ENCODE measurements around the gene GYPA. TPM values are rescaled to one million over a fixed set of nuclear protein-coding genes. Genes with fewer than 3 reads are reported as not detected.

The GYPA gene
- total and polyA plus RNA-seq, 10 of the 15 experiments (the other 5 are each of a cell fraction or from before 2014, with no cell fraction given), result not detected

DNA sequence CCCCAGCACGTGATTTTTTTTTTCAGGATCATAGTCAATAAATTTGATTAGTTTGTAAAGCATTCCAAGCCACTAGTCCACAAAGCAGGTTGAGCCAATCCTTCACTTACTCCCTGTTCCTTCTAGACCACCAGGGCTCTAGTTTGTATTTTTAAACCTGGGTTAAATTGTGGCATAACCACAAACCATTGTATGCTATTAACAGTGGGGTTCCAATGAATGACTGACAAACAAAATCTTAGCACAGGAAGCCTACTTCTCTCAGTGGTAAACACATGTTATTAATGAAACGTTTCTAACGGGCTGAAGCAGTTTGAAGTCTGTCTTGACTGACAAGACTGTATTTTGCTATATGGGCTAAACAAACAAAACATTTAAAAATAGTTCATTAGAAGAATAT is 48.6 kb upstream of the GYPA start:
- TF ChIP-seq HCFC1 (IDR thresholded peaks at IDR 0.05; ENCODE audit: low read length) (no peak), EZH2 (IDR thresholded peaks at IDR 0.05; ENCODE audit: borderline replicate concordance, control insufficient read depth, low read depth, low read length) (no peak), RELA (IDR thresholded peaks at IDR 0.05; ENCODE audit: borderline replicate concordance, partially characterized antibody) (no peak), CREB1 (IDR thresholded peaks at IDR 0.05; ENCODE audit: low read depth) (no peak), ZNF24 (IDR thresholded peaks at IDR 0.05) (no peak), NKRF (conservative IDR thresholded peaks at IDR 0.05) (no peak), ATF2 (IDR thresholded peaks at IDR 0.05; ENCODE audit: low read length) (no peak), MXI1 (IDR thresholded peaks at IDR 0.05; ENCODE audit: low read depth, low read length) (no peak), STAT3 (IDR thresholded peaks at IDR 0.05; ENCODE audit: low read depth, low read length) (no peak), STAT1 (conservative IDR thresholded peaks at IDR 0.05) (no peak), GABPA (IDR thresholded peaks at IDR 0.05; ENCODE audit: low read depth) (no peak), MEF2B (IDR thresholded peaks at IDR 0.05; ENCODE audit: partially characterized antibody, poor library complexity, severe bottlenecking) (no peak), NBN (IDR thresholded peaks at IDR 0.05) (no peak), TCF7 (IDR thresholded peaks at IDR 0.05; ENCODE audit: borderline replicate concordance) (no peak), TAF1 (IDR thresholded peaks at IDR 0.05; ENCODE audit: borderline replicate concordance, low read depth, low read length) (no peak), BACH1 (IDR thresholded peaks at IDR 0.05; ENCODE audit: borderline replicate concordance) (no peak), SUZ12 (IDR thresholded peaks at IDR 0.05; ENCODE audit: unreplicated experiment) (no peak), CREM (IDR thresholded peaks at IDR 0.05; ENCODE audit: low read depth) (no peak)
- TF ChIP-seq, protein P1, sequence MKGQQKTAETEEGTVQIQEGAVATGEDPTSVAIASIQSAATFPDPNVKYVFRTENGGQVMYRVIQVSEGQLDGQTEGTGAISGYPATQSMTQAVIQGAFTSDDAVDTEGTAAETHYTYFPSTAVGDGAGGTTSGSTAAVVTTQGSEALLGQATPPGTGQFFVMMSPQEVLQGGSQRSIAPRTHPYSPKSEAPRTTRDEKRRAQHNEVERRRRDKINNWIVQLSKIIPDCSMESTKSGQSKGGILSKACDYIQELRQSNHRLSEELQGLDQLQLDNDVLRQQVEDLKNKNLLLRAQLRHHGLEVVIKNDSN (IDR thresholded peaks at IDR 0.05; ENCODE audit: borderline replicate concordance, extremely low read length, insufficient read depth, low read depth, low read length), result no peak
- TF ChIP-seq, protein P2, sequence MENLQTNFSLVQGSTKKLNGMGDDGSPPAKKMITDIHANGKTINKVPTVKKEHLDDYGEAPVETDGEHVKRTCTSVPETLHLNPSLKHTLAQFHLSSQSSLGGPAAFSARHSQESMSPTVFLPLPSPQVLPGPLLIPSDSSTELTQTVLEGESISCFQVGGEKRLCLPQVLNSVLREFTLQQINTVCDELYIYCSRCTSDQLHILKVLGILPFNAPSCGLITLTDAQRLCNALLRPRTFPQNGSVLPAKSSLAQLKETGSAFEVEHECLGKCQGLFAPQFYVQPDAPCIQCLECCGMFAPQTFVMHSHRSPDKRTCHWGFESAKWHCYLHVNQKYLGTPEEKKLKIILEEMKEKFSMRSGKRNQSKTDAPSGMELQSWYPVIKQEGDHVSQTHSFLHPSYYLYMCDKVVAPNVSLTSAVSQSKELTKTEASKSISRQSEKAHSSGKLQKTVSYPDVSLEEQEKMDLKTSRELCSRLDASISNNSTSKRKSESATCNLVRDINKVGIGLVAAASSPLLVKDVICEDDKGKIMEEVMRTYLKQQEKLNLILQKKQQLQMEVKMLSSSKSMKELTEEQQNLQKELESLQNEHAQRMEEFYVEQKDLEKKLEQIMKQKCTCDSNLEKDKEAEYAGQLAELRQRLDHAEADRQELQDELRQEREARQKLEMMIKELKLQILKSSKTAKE (IDR thresholded peaks at IDR 0.05; ENCODE audit: low read depth, poor library complexity, severe bottlenecking), result no peak
- no TSS peak for BruUV-seq (replicated peaks)
- RAD21 ChIA-PET (ENCODE audit: unreplicated experiment), result no interaction called here
- Histone ChIP-seq H4K20me1 (ENCODE audit: control insufficient read depth, insufficient read depth) (no peaks in the 10 kb centered on the region), H2AFZ (ENCODE audit: control insufficient read depth, low read depth, low read length) (no peak overlapping the region), H3K36me3 (ENCODE audit: control insufficient read depth in 2 of 2, insufficient read depth in 2 of 2, low read length in 1 of 2) (no peaks in the 10 kb centered on the region), H3K9ac (ENCODE audit: control insufficient read depth, insufficient read depth, low read length) (no peak overlapping the region), H3K4me2 (ENCODE audit: control insufficient read depth, insufficient read depth) (no peak overlapping the region), H3K79me2 (ENCODE audit: control insufficient read depth, insufficient read depth, low read length) (no peaks in the 10 kb centered on the region), H3K4me3 (no peak overlapping the region), H3K27ac (ENCODE audit: control insufficient read depth, insufficient read depth) (no peak overlapping the region), H3K27me3 (replicated peaks in 1 of 2; ENCODE audit: control insufficient read depth in 2 of 2, insufficient read depth in 2 of 2, low read length in 1 of 2) (no peaks in the 10 kb centered on the region), H3K4me1 (ENCODE audit: control insufficient read depth, insufficient read depth, low read length) (no peaks in the 10 kb centered on the region), H3K9me3 (replicated peaks; ENCODE audit: control insufficient read depth, insufficient read depth, low read length) (no peaks in the 10 kb centered on the region)
- WGBS (ENCODE audit: insufficient coverage, insufficient replicate concordance, low lambda C conversion rate, missing lambda C conversion rate), result 2% methylated on average over 3 of the region's 3 CpGs
- in situ Hi-C loops (cut with MboI) (loop anchor here (25.0 kb wide), 1 partner anchor 1423 kb away; the partner anchor contains the start of gene MMAA), intact Hi-C loops (cut with micrococcal nuclease; ENCODE audit: unreplicated experiment) (no loop called here)
- SMC1A ChIA-PET (ENCODE audit: uncharacterized antibody, unreplicated experiment), result no interaction called here
- POLR2A ChIA-PET, result no interaction called here
- no peak for FAIRE-seq
- ATAC-seq, result no peak
- no peak for DNase-seq (ENCODE audit: low read depth, low spot score)
- CTCF ChIA-PET, result interaction anchor here (0.6 kb wide), 1 partner anchor 1045 kb away, joined by 3 read pairs; no protein-coding TSS in a partner anchor
